Measurements from ENCODE around the gene CALML4.

DNA sequence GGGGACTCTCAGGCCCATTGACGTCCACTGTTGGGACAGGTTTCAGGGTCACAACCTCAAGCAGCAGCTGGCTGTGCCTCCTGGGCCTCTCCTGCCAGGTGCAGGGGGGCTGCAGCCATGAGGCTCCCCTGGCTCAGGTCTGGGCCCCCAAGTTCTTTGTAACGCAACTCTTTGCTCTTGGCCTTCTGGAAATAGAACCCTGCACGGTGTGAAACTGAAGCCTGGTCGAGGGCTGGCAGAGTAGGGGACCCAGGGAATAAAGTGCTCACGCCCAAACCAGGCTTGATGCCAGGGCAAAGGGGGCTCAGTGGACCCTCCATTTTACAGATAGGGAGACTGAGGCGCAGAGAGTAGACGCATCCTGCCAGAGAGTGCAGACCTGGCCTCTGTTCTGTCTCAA lies 771 bp downstream of the CALML4 start:
- TF ChIP-seq CTCF (IDR thresholded peaks at IDR 0.05; ENCODE audit: insufficient read depth, low read depth, low read length) (no peak), EZH2 (IDR thresholded peaks at IDR 0.05; ENCODE audit: insufficient read depth, low read length) (no peak)
